GM19099 (cell line): ENCODE data around the gene SH3PXD2B.

Experiments
- POLR2A ChIP-seq: IDR thresholded peaks from 3 replicates; pipeline ENCODE4 v1.6.1; 2011; ENCODE audit warnings: low read depth; ENCODE audit not compliant: insufficient read length; ENCODE audit errors: extremely low read depth

SH3PXD2B gene

GRCh38 chr5:172436078-172436878 is 18.0 kb downstream of the SH3PXD2B start:
- no peak for TF ChIP-seq POLR2A

- no peak for TF ChIP-seq POLR2A
Observed at GRCh38 chr5:172435362-172436077, 18.8 kb downstream of the SH3PXD2B start.

GRCh38 chr5:172434251-172434650 is 20.1 kb downstream of the SH3PXD2B start:
- no peak for TF ChIP-seq POLR2A

- no peak for TF ChIP-seq POLR2A
Observed at GRCh38 chr5:172433513-172433912, 20.8 kb downstream of the SH3PXD2B start.

GRCh38 chr5:172433071-172433470 is 21.3 kb downstream of the SH3PXD2B start:
- no peak for TF ChIP-seq POLR2A

- TF ChIP-seq POLR2A, result no peak
Observed at GRCh38 chr5:172430354-172430753, 24.0 kb downstream of the SH3PXD2B start.

- no peak for TF ChIP-seq POLR2A
Observed at GRCh38 chr5:172429201-172429940, 25.0 kb downstream of the SH3PXD2B start.

GRCh38 chr5:172428224-172429166 is 25.8 kb downstream of the SH3PXD2B start:
- TF ChIP-seq POLR2A, result no peak

- TF ChIP-seq POLR2A, result no peak
Observed at GRCh38 chr5:172427202-172427601, 27.1 kb downstream of the SH3PXD2B start.

GRCh38 chr5:172426086-172426485 is 28.2 kb downstream of the SH3PXD2B start:
- no peak for TF ChIP-seq POLR2A

- no peak for TF ChIP-seq POLR2A
Observed at GRCh38 chr5:172425402-172425801, 28.9 kb downstream of the SH3PXD2B start.

- TF ChIP-seq POLR2A, result no peak
Observed at GRCh38 chr5:172424808-172425207, 29.5 kb downstream of the SH3PXD2B start.

GRCh38 chr5:172424111-172424490 is 30.2 kb downstream of the SH3PXD2B start:
- TF ChIP-seq POLR2A, result no peak

GRCh38 chr5:172423379-172424110 is 30.8 kb downstream of the SH3PXD2B start:
- TF ChIP-seq POLR2A, result no peak
